Measurements from ENCODE around the gene SULT4A1.
"Not testable (repeated sequence)": the region's sequence is repeated elsewhere in the genome, so short reads cannot be mapped to it uniquely, and the experiment has no call there.

Gene SULT4A1

DNA sequence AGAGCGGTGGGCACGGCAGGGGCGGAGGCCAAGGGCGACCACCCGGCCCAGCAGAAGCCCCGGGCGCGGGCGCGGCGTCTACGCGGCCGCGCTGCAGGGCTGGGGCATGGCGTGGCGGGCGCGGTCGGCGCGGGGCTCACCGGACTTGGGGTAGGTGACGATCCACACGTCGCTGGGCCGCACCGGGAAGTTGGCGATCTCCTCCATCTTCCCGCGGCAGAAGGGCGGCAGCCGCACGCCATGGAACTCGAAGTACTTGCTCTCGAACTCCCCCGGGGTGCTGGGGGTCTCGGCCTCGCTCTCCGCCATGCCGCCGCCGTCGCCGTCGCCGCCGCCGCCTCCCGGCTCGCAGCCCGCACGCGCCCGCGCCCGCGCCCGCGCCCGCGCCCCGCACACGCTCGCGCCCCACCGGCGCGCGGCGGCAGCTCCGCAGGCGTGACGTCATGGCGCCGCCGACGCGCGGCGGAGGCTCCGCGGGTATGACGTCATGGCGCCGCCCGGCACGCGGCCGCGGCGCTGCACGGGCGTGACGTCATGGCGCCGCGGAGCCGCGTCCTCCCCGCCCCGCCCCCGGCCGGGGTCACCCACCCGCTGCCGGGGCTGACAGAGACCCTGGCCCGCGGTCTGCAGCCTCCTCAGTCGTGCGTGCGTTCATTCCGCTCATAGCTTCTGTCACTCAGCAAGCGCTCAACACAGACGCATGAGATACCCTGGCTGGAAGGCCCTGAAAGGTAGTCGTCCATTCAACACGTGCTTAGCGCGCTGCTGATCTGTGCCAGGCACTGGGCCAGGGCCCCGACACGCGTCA, at the start of gene SULT4A1:
TSS of gene SULT4A1 (minus strand) at position 440 of the 808 bp plus-strand sequence. CDS start at position 309, 131 bp downstream.
- no peak for DNase-seq (ENCODE audit: low read depth in 2 of 3, low spot score in 2 of 3)

- DNase-seq (ENCODE audit: low read depth in 2 of 3, low spot score in 2 of 3): no peak
Observed at GRCh38 chr22:43911351-43911750, 49.0 kb upstream of the SULT4A1 start.

- no peak for DNase-seq (ENCODE audit: low read depth in 2 of 3, low spot score in 2 of 3)
Observed at GRCh38 chr22:43910178-43910695, 47.9 kb upstream of the SULT4A1 start.

- DNase-seq (ENCODE audit: low read depth in 2 of 3, low spot score in 2 of 3): no peak
Observed at GRCh38 chr22:43909708-43910107, 47.4 kb upstream of the SULT4A1 start.

GRCh38 chr22:43905681-43906080, 43.4 kb upstream of the SULT4A1 start:
- no peak for DNase-seq (ENCODE audit: low read depth in 2 of 3, low spot score in 2 of 3)

- not testable (repeated sequence) for DNase-seq (ENCODE audit: low read depth in 2 of 3, low spot score in 2 of 3)
Observed at GRCh38 chr22:43904412-43904811, 42.1 kb upstream of the SULT4A1 start.

DNA sequence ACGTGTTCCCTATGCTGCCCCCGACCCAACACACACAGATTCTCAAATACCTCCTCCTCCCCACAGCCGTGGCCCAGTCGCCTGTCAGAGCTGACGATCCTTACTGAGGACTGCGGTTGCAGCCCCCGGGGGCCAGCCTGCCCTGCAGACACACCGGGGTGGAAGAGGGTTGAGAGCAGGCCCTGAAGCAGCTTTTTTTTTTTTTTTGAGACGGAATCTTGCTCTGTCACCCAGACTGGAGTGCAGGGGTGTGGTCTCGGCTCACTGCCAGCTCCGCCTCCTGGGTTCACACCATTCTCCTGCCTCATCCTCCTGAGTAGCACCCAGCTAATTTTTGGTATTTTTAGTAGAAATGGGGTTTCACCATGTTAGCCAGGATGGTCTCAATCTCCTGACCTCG, 40.7 kb upstream of the SULT4A1 start:
- not testable (repeated sequence) for DNase-seq (ENCODE audit: low read depth in 2 of 3, low spot score in 2 of 3)

DNA sequence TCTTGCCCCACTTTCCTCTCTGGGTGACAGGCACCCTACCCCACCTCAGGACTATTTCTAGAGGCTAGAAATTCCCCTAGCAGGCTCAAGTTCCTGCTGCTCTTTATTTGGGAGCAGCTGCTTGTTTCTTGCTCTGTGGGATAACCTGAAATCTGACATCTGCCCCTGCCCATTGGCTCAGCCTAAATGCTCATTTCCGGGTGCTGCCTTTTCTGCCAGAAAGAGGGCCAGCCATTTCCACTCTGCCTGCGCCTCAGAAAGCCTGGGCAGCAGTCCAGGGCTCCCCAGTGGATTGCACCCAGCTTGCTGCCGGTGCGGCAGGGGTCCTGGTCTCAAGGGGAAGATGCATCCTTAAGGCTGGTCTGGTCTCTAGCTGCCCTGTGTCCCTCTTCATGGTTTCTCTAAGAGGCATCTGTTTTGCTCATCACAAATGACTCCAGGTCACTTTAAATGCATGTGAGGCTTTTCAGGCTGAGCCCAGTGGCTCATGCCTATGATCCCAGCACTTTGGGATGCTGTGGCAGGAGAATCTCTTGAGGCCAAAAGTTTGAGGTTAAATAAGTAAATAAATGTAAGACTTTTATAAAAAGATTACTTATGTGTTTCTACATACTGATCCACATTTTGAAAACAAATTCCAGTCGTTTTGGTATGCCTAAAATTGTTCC, 39.8 kb upstream of the SULT4A1 start:
- no peak for DNase-seq (ENCODE audit: low read depth in 2 of 3, low spot score in 2 of 3)

GRCh38 chr22:43900206-43900605, 37.9 kb upstream of the SULT4A1 start:
- DNase-seq (ENCODE audit: low read depth in 2 of 3, low spot score in 2 of 3): no peak

DNA sequence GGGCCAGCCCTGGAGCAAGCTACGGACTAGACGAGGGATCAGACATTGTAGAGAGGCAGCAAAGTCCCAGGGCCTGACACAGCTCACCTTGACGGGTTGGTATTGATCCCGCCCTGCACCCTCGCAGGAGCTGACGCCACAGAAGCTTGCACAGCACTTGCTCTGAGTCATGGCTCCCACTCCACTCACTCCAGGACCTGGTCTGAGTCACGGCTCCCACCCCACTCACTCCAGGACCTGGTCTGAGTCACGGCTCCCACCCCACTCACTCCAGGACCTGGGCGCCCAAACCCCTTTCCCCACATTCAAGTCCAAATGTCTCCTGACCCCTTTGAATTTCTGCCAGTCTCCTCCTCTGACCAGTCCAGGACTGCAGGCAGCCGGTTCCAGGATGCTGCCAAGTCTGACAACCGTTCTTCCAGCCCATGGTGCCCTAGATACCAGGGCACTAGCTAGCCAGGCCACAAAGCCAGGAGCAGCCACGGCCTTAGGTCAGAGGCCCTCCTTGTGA, 35.5 kb upstream of the SULT4A1 start:
- DNase-seq (ENCODE audit: low read depth in 2 of 3, low spot score in 2 of 3): no peak

GRCh38 chr22:43895986-43896645, 33.8 kb upstream of the SULT4A1 start:
- no peak for DNase-seq (ENCODE audit: low read depth in 2 of 3, low spot score in 2 of 3)

DNA sequence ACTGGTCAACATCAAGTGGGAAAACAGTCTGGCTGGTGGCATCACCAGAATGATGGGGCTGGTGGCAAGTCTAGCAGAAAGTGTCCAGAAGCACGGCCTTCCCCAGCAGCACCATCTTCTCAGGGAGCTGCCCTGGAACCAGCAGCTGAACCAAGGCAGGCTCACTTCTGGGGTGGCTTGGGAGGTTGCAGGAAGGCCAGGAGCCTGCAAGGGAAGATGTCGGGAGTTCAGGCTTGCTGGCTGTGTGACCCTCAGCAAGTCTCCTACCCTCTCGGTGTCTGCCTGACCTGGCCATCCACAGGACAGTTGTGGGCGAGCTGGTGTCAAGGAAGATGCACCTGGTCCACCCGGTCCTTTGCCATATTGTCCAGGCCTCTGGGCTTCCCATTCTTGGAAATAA, 31.8 kb upstream of the SULT4A1 start:
- no peak for DNase-seq (ENCODE audit: low read depth in 2 of 3, low spot score in 2 of 3)

DNA sequence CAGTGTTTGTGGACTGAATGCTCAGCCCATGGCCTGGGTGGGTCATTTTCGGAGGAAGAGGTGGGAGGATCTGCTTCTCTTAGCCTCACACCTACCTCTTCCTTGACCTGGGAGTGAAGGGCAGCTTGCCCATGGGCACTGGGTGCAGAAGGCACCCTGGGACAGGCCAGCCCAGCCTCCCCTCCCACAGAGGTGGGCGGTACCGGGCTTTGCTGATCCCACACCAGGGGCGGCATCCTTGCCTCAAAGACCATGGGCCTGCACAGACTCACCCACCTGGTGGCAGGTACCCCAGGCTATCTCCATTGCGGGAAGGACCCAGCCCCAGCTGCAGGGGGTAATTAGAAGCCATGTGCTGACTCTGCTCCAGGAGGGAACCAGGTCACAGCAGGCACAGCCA, 31.0 kb upstream of the SULT4A1 start:
- no peak for DNase-seq (ENCODE audit: low read depth in 2 of 3, low spot score in 2 of 3)

- DNase-seq (ENCODE audit: low read depth in 2 of 3, low spot score in 2 of 3): no peak
Observed at GRCh38 chr22:43892183-43892894, 30.0 kb upstream of the SULT4A1 start.

DNA sequence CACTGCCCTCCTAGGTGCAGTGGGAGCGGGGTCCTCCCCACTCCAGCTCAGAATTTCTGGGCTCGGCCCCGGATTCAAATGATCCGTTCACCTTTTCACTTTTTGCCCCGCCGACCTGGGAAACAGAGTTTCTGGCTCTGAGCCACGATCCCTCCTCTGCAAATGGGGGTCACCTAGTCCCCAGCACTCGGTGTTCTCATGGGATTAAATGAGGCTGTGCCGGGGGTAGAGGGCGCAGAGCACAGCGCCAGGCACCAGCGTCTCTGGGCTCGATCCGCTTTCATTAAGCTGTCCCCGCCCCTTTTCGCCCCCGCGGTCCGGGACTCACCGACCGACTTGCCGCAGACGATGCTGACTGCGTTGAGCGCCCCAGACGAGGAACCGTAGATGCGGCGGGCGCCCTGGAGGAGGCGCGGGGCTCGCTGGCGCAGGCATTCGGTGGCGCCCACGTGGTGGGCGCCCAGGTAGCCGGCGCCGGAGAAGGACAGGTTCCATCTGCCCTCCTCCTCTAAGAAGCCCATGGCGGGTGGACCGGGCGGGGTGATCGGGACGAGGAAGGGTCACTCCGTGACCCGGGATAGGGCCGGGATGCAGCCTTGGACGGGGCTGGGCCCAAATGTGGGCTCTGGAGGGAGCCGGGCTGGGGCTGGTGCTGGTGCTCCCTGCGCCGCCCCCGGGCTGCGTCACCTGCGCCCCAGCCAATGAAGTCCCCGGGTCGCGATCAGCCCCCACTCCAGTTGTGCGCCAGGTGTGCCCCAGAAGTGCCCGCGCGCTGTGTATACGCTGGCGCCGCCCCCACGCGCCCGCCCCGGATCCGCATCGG, 29.3 kb upstream of the SULT4A1 start, which contains the start of gene PNPLA5:
TSS of gene PNPLA5 (minus strand) at position 654 of the 823 bp plus-strand sequence. CDS start at position 521, 133 bp downstream.
- DNase-seq (ENCODE audit: low read depth in 2 of 3, low spot score in 2 of 3): no peak

GRCh38 chr22:43890901-43891331, 28.6 kb upstream of the SULT4A1 start:
- no peak for DNase-seq (ENCODE audit: low read depth in 2 of 3, low spot score in 2 of 3)

DNA sequence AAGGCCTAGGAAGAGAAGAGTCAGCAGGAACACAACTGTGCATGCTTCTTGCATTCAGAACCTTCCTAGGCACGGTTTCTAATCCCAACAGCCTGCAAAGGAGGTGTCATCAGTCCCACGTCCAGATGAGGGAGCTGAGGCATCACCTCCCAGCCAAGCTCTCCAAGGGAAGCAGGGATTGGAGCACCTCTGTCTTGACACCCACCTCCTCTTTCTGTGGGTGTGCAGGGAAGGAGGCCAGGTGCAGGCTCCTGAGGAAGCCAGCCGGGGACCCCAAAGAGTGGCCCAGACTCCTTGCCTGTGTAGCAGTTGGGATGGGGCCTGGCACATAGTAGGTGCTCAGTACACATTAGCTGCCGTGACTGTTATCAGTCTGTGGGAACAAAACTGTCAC, 27.5 kb upstream of the SULT4A1 start:
- no peak for DNase-seq (ENCODE audit: low read depth in 2 of 3, low spot score in 2 of 3)

DNA sequence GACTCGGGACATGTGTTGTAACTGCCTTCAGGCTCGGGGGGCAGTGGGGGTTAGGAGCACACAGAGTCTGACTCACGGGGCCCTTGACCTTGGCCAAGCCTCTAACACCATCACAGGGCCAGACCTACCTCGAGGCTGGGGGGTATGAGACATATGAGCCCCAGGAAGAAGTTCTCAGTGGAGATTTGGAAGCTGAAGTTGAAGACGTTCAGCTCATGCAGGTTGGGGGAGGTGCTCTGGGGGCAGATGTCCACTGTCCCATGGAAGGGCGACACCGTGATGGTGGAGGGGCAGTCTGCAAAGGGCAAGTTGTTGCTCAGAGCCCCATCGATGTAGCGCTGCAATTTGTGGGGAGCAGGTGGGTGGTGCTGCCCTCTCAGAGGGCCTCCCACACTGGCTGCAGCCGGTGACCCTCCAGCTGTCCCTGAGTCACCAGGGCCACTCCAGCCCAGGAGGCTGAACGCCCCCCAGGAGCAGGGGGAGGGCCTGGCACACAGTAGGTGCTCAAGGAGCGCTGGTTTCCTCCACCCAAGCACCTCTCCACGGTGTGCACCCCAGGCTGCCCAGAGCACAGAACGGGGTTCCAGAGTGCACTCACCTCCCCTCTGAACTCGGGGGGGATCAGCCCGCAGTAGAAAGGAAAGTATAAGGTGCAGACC, 27.0 kb upstream of the SULT4A1 start:
- no peak for DNase-seq (ENCODE audit: low read depth in 2 of 3, low spot score in 2 of 3)

GRCh38 chr22:43888740-43889139, 26.4 kb upstream of the SULT4A1 start:
- no peak for DNase-seq (ENCODE audit: low read depth in 2 of 3, low spot score in 2 of 3)
